Upper lobe of left lung (tissue), 6 donors: ENCODE results near the gene CCDC9. TPM values are rescaled to one million over a fixed set of nuclear protein-coding genes. Genes with fewer than 3 reads are reported as not detected.
"Not testable (repeated sequence)": the region's sequence is repeated elsewhere in the genome, so short reads cannot be mapped to it uniquely, and the experiment has no call there.

Experiments used
- ATAC-seq, 2 donors: fragments of 200-7000 bp; cut with Tn5 transposase; one replicate each; pipeline ENCODE4 v1.9.1; 2022; ENCODE audit warnings: mild to moderate bottlenecking in 2 of 2, moderate library complexity in 2 of 2; ENCODE audit not compliant: low FRiP score in 2 of 2
- DNase-seq, 2 donors: peaks; one replicate each; pipeline ENCODE4 v3.0.0-alpha.2; 2019 to 2020
- H3K27ac ChIP-seq, 4 donors: fragments of 200-600 bp; sonication (generic); one replicate each; pipeline ENCODE4 v1.5.1; 2016 to 2019
- H3K27me3 ChIP-seq, 4 donors: fragments of 200-600 bp; sonication (generic); one replicate each; pipeline ENCODE4 v1.5.1; 2017 to 2019
- H3K36me3 ChIP-seq, 4 donors: fragments of 200-600 bp; sonication (generic); one replicate each; pipeline ENCODE4 v1.5.1; 2016 to 2019
- H3K4me1 ChIP-seq, 4 donors: fragments of 200-600 bp; sonication (generic); one replicate each; pipeline ENCODE4 v1.5.1; 2018 to 2019
- H3K4me3 ChIP-seq, 4 donors: fragments of 200-600 bp; sonication (generic); one replicate each; pipeline ENCODE4 v1.5.1; 2017 to 2019; ENCODE audit warnings: mild to moderate bottlenecking in 2 of 4, moderate library complexity in 1 of 4
- H3K9me3 ChIP-seq, 4 donors: fragments of 200-600 bp; sonication (generic); one replicate each; pipeline ENCODE4 v1.5.1; 2018 to 2019
- CTCF ChIP-seq, 6 experiments: fragments of 450-650 bp in 4 of 6; fragments of 200-600 bp in 2 of 6; sonication (generic) in 2 of 6; IDR thresholded peaks; one replicate each; pipeline ENCODE4 v1.5.1; 2016 to 2019; ENCODE audit warnings: antibody characterized with exemption in 6 of 6
- EP300 ChIP-seq, 4 donors: sonication (generic); formaldehyde crosslinking; IDR thresholded peaks; one replicate each; pipeline ENCODE4 v1.5.1; 2017; ENCODE audit warnings: antibody characterized with exemption in 4 of 4, control low read depth in 2 of 4
- POLR2A ChIP-seq, 4 donors: fragments of 450-650 bp; IDR thresholded peaks; one replicate each; pipeline ENCODE4 v1.5.1; 2016 to 2017; ENCODE audit warnings: antibody characterized with exemption in 4 of 4, mild to moderate bottlenecking in 2 of 4
- POLR2AphosphoS5 ChIP-seq, 2 donors: sonication (generic); formaldehyde crosslinking; IDR thresholded peaks; one replicate each; pipeline ENCODE4 v1.5.1; 2017; ENCODE audit warnings: antibody characterized with exemption in 2 of 2
- WGBS, 2 donors: methylation state at CpG; one replicate each; pipeline ENCODE4 v1.1.5; 2017 to 2018; 5-methylcytosine and 5-hydroxymethylcytosine counted together
- total RNA-seq, 6 donors: library from RNA; depleted of rRNA in 4 of 6; stranded (reverse); fragments of >200 nt in 4 of 6; gene quantifications; one replicate each; pipeline versions ENCODE4 v1.1.0 to v1.2.1, GENCODE V29; 2016 to 2021
- donor health status: DM: no; HTN: no; CAD: no; lungs with moderate emphysema.
- donor health status: DM: no; HTN: yes; CAD: no; lungs with severe emphysema.

Gene CCDC9
- total RNA-seq, 6 donors from 2014 or later, result 18.2 to 91.1 (median 35.0) TPM

- 0 to 1% methylated on average over 19 to 46 of the region's 72 CpGs for WGBS, 2 donors
- TF ChIP-seq POLR2A (IDR thresholded peaks at IDR 0.05), result no peak
- peak; percentile 52 to 68 for TF ChIP-seq POLR2AphosphoS5 (IDR thresholded peaks at IDR 0.05)
- Histone ChIP-seq H3K9me3 (no peaks in the 10 kb centered on the region), H3K4me3 (peak within 1 kb of the TSS; percentile 60 to 94 (median 72)), H3K27ac (peak within 1 kb of the TSS; percentile 91 to 99 (median 96)), H3K4me1 (peaks cover 27 to 31% (median 30%) of the 10 kb centered on the region in 4 donors), H3K36me3 (peaks cover 8 to 27% (median 22%) of the 10 kb centered on the region in 4 donors), H3K27me3 (no peaks in the 10 kb centered on the region)
- DNase-seq (peak; percentile 99 to 100), ATAC-seq (peak; percentile 93 to 97)
Observed at GRCh38 chr19:47274071-47274890, 18.0 kb downstream of the CCDC9 start, which contains the start of gene INAFM1. INAFM1 (plus strand) TSS chr19:47274885; CDS start chr19:47274920, 35 bp downstream.

- H3K27me3 ChIP-seq, result no peaks in the 10 kb centered on the region
- no peaks in the 10 kb centered on the region for H3K9me3 ChIP-seq
- peak overlapping the region; percentile 15 to 94 (median 70) for H3K4me3 ChIP-seq
- TF ChIP-seq CTCF (IDR thresholded peaks at IDR 0.05), result no peak
- no peak for TF ChIP-seq POLR2A (IDR thresholded peaks at IDR 0.05)
- TF ChIP-seq POLR2AphosphoS5 (IDR thresholded peaks at IDR 0.05), result no peak
- TF ChIP-seq EP300 (IDR thresholded peaks at IDR 0.05), result no peak
- H3K4me1 ChIP-seq, result peaks cover 27 to 31% (median 30%) of the 10 kb centered on the region in 4 donors
- DNase-seq (no peak), ATAC-seq (no peak)
- 19 to 51% methylated on average over 4 to 37 of the region's 82 CpGs for WGBS, 2 donors
- H3K27ac ChIP-seq, result peak overlapping the region; percentile 74 to 97 (median 93)
- H3K36me3 ChIP-seq, result peaks cover 8 to 19% (median 17%) of the 10 kb centered on the region in 4 donors
Observed at GRCh38 chr19:47274891-47275761, 18.8 kb downstream of the CCDC9 start.

- H3K27me3 ChIP-seq, result no peaks in the 10 kb centered on the region
- H3K36me3 ChIP-seq, result peaks cover 1 to 11% (median 9%) of the 10 kb centered on the region in 4 donors
- peaks cover 27 to 31% (median 30%) of the 10 kb centered on the region in 4 donors for H3K4me1 ChIP-seq
- TF ChIP-seq CTCF (IDR thresholded peaks at IDR 0.05), result no peak
- TF ChIP-seq POLR2A (IDR thresholded peaks at IDR 0.05), result no peak
- TF ChIP-seq EP300 (IDR thresholded peaks at IDR 0.05), result no peak
- TF ChIP-seq POLR2AphosphoS5 (IDR thresholded peaks at IDR 0.05), result peak in 1 of 2 donors; percentile 53
- ATAC-seq (no peak), DNase-seq (peak in 1 of 2 donors; percentile 52)
- H3K9me3 ChIP-seq, result no peaks in the 10 kb centered on the region
- peak overlapping the region in 1 of 4 donors; percentile 60 for H3K4me3 ChIP-seq
- 62 to 78% methylated on average over 13 of the region's 13 CpGs for WGBS, 2 donors
- peak overlapping the region; percentile 74 to 97 (median 93) for H3K27ac ChIP-seq
Observed at GRCh38 chr19:47275791-47276461, 19.6 kb downstream of the CCDC9 start.

GRCh38 chr19:47276513-47276912 is 20.2 kb downstream of the CCDC9 start:
- H3K4me1 ChIP-seq, result peaks cover 27 to 31% (median 30%) of the 10 kb centered on the region in 4 donors
- 90 to 96% methylated on average over 3 of the region's 3 CpGs for WGBS, 2 donors

GRCh38 chr19:47280183-47280797 is 24.0 kb downstream of the CCDC9 start:
- Histone ChIP-seq H3K36me3 (no peaks in the 10 kb centered on the region), H3K27me3 (no peaks in the 10 kb centered on the region), H3K4me3 (no peak overlapping the region), H3K9me3 (no peaks in the 10 kb centered on the region), H3K4me1 (peaks cover 12 to 16% (median 14%) of the 10 kb centered on the region in 4 donors), H3K27ac (no peak overlapping the region)
- WGBS, 2 donors, result 81 to 92% methylated on average over 13 of the region's 13 CpGs
- no peak for DNase-seq
- no peak for ATAC-seq
- TF ChIP-seq POLR2A (IDR thresholded peaks at IDR 0.05) (no peak), POLR2AphosphoS5 (IDR thresholded peaks at IDR 0.05) (no peak), CTCF (IDR thresholded peaks at IDR 0.05) (peak in 5 of 6 experiments; percentile 10 to 33 (median 29)), EP300 (IDR thresholded peaks at IDR 0.05) (no peak)

More at GRCh38 chr19:47276513-47276912, 20.2 kb downstream of the CCDC9 start:
- DNase-seq, ATAC-seq, H3K36me3 ChIP-seq, H3K4me3 ChIP-seq, H3K9me3 ChIP-seq, H3K27me3 ChIP-seq: not testable (repeated sequence)
- H3K27ac ChIP-seq, result peak overlapping the region; percentile 51 to 97 (median 84)
